GM19397 (cell line): Measurements from ENCODE around the gene ARHGAP1.

ENCODE experiments used
- ATAC-seq: cut with Tn5 transposase; IDR thresholded peaks from one replicate; pipeline ENCODE4 v1.9.1; 2021; ENCODE audit warnings: mild to moderate bottlenecking, moderate library complexity; ENCODE audit not compliant: unreplicated experiment

The ARHGAP1 gene

GRCh38 chr11:46700241-46701077 lies at the start of gene ARHGAP1, which contains the start of gene ZNF408:
Gene ARHGAP1, minus strand, starts transcription at chr11:46700619. Its CDS starts 4,512 bp downstream, at chr11:46696107.
Gene ZNF408, plus strand, starts transcription at chr11:46701031. Its CDS starts 17 bp downstream, at chr11:46701048.
- peak; percentile 92 for ATAC-seq

- ATAC-seq = no peak
Observed at GRCh38 chr11:46747150-46747549, 46.7 kb upstream of the ARHGAP1 start.

- ATAC-seq = no peak
Observed at GRCh38 chr11:46745995-46746394, 45.6 kb upstream of the ARHGAP1 start.

GRCh38 chr11:46745328-46745727 lies 44.9 kb upstream of the ARHGAP1 start:
- no peak for ATAC-seq

GRCh38 chr11:46743693-46744339 lies 43.4 kb upstream of the ARHGAP1 start:
- ATAC-seq = no peak

GRCh38 chr11:46743043-46743442 lies 42.6 kb upstream of the ARHGAP1 start:
- no peak for ATAC-seq

- ATAC-seq = no peak
Observed at GRCh38 chr11:46741600-46742484, 41.4 kb upstream of the ARHGAP1 start.

- no peak for ATAC-seq
Observed at GRCh38 chr11:46738887-46739286, 38.5 kb upstream of the ARHGAP1 start.

GRCh38 chr11:46737699-46738098 lies 37.3 kb upstream of the ARHGAP1 start:
- ATAC-seq = no peak

- no peak for ATAC-seq
Observed at GRCh38 chr11:46736615-46737014, 36.2 kb upstream of the ARHGAP1 start.

GRCh38 chr11:46736146-46736545 lies 35.7 kb upstream of the ARHGAP1 start:
- no peak for ATAC-seq

- ATAC-seq = no peak
Observed at GRCh38 chr11:46733234-46733633, 32.8 kb upstream of the ARHGAP1 start.

- ATAC-seq = no peak
Observed at GRCh38 chr11:46731545-46731944, 31.1 kb upstream of the ARHGAP1 start.

- ATAC-seq = no peak
Observed at GRCh38 chr11:46729110-46730027, 28.9 kb upstream of the ARHGAP1 start.

- ATAC-seq = no peak
Observed at GRCh38 chr11:46728659-46729040, 28.2 kb upstream of the ARHGAP1 start.

- ATAC-seq = no peak
Observed at GRCh38 chr11:46727952-46728658, 27.7 kb upstream of the ARHGAP1 start.

GRCh38 chr11:46726206-46726862 lies 25.9 kb upstream of the ARHGAP1 start:
- no peak for ATAC-seq

GRCh38 chr11:46725338-46726205 lies 25.2 kb upstream of the ARHGAP1 start:
- no peak for ATAC-seq
